IMR-90 (cell line): Measurements from ENCODE around the gene SERPINA4. TPM values are rescaled to one million over a fixed set of nuclear protein-coding genes. Genes with fewer than 3 reads are reported as not detected.

ENCODE experiments used
- ATAC-seq: fragments of 200-7000 bp; cut with Tn5 transposase; 2 replicates; pipeline ENCODE4 v1.9.1; 2020; ENCODE audit warnings: low read depth, mild to moderate bottlenecking, moderate library complexity
- BruUV-seq: library from RNA; stranded (reverse); fragments of 400-500 nt; replicated peaks from 2 replicates; lab custom pipeline; 2021; lab: Mats Ljungman, UMichigan
- CTCF ChIA-PET: fragments of 300-600 bp; formaldehyde crosslinking; extraction: SDS; loops from one replicate; lab custom pipeline; 2021; ENCODE audit warnings: antibody characterized with exemption; lab: Yijun Ruan, JAX
- POLR2A ChIA-PET: fragments of 300-600 bp; sonication (Branson Sonifier 250); formaldehyde crosslinking; loops from one replicate; lab custom pipeline; 2022; ENCODE audit warnings: antibody characterized with exemption; ENCODE audit not compliant: unreplicated experiment; lab: Charles Lee
- DNase-seq: peaks from one replicate; pipeline ENCODE4 v3.0.0; 2013
- H2AFZ ChIP-seq: replicated peaks from 2 replicates; pipeline ENCODE3; 2013; ENCODE audit warnings: low read length, mild to moderate bottlenecking; ENCODE audit not compliant: poor library complexity
- H2AK5ac ChIP-seq: 2 replicates; pipeline ENCODE4 v1.6.1; 2013; ENCODE audit warnings: low read depth, low read length, inconsistent platforms
- H2AK9ac ChIP-seq: replicated peaks from 2 replicates; pipeline ENCODE3; 2013; ENCODE audit warnings: mild to moderate bottlenecking, low read depth, low read length, moderate library complexity; ENCODE audit not compliant: poor library complexity
- H2BK120ac ChIP-seq: 2 replicates; pipeline ENCODE4 v1.6.1; 2013; ENCODE audit warnings: low read depth, low read length, inconsistent platforms
- H2BK15ac ChIP-seq: 3 replicates; pipeline ENCODE4 v1.6.1; 2013; ENCODE audit warnings: low read depth, low read length, inconsistent platforms
- H2BK20ac ChIP-seq: 2 replicates; pipeline ENCODE4 v1.6.1; 2013; ENCODE audit warnings: low read depth, mild to moderate bottlenecking, inconsistent platforms, low read length, moderate library complexity
- H2BK5ac ChIP-seq: 2 replicates; pipeline ENCODE4 v1.6.1; 2013; ENCODE audit warnings: mild to moderate bottlenecking, low read depth, low read length, inconsistent platforms; ENCODE audit not compliant: poor library complexity, severe bottlenecking
- H3K14ac ChIP-seq: replicated peaks from 2 replicates; pipeline ENCODE4 v1.6.1; 2013; ENCODE audit warnings: low read depth, low read length, inconsistent platforms
- H3K18ac ChIP-seq: 2 replicates; pipeline ENCODE4 v1.6.1; 2013; ENCODE audit warnings: low read depth, low read length, control low read depth
- H3K23ac ChIP-seq: 2 replicates; pipeline ENCODE4 v1.6.1; 2013; ENCODE audit warnings: low read depth, low read length, inconsistent platforms
- H3K27ac ChIP-seq: 2 replicates; pipeline ENCODE4 v1.5.1; 2013; ENCODE audit warnings: mild to moderate bottlenecking, control low read depth, low read length; ENCODE audit not compliant: insufficient read depth
- H3K27me3 ChIP-seq: 2 replicates; pipeline ENCODE4 v1.6.1; 2013; ENCODE audit warnings: low read length; ENCODE audit not compliant: control insufficient read depth, insufficient read depth
- H3K36me3 ChIP-seq: 2 replicates; pipeline ENCODE4 v1.6.1; 2013; ENCODE audit warnings: low read length, mixed read lengths; ENCODE audit not compliant: control insufficient read depth, insufficient read depth
- H3K4ac ChIP-seq: 2 replicates; pipeline ENCODE4 v1.6.1; 2013; ENCODE audit warnings: low read depth, low read length, inconsistent platforms
- H3K4me1 ChIP-seq: 2 replicates; pipeline ENCODE4 v1.6.1; 2013; ENCODE audit warnings: low read length, mixed read lengths; ENCODE audit not compliant: control insufficient read depth, insufficient read depth
- H3K4me2 ChIP-seq: 2 replicates; pipeline ENCODE4 v1.6.1; 2013; ENCODE audit warnings: low read depth, mild to moderate bottlenecking, control low read depth, low read length, moderate library complexity
- H3K4me3 ChIP-seq: 2 replicates; pipeline ENCODE4 v1.5.1; 2013; ENCODE audit warnings: low read depth, mild to moderate bottlenecking, control low read depth, low read length, moderate library complexity; ENCODE audit not compliant: insufficient read depth
- H3K56ac ChIP-seq: 2 replicates; pipeline ENCODE4 v1.6.1; 2013; ENCODE audit warnings: low read length, inconsistent platforms; ENCODE audit not compliant: insufficient read depth; ENCODE audit errors: extremely low read depth
- H3K79me1 ChIP-seq, 2 experiments: 2 replicates each; pipeline ENCODE4 v1.6.1; 2013; ENCODE audit warnings: low read length in 2 of 2, inconsistent platforms in 1 of 2, low read depth in 1 of 2
- H3K9ac ChIP-seq: 2 replicates; pipeline ENCODE4 v1.6.1; 2013; ENCODE audit warnings: low read depth, low read length, control low read depth
- H3K9me1 ChIP-seq: 2 replicates; pipeline ENCODE4 v1.6.1; 2013; ENCODE audit warnings: low read length, inconsistent platforms; ENCODE audit not compliant: insufficient read depth
- H3K9me3 ChIP-seq: 2 replicates; pipeline ENCODE4 v1.6.1; 2013; ENCODE audit warnings: low read length; ENCODE audit not compliant: control insufficient read depth, insufficient read depth
- H4K20me1 ChIP-seq: 2 replicates; pipeline ENCODE4 v1.6.1; 2013; ENCODE audit warnings: low read length, inconsistent platforms; ENCODE audit not compliant: insufficient read depth
- H4K5ac ChIP-seq: 2 replicates; pipeline ENCODE4 v1.6.1; 2013; ENCODE audit warnings: mild to moderate bottlenecking, low read depth, low read length, control low read depth
- H4K8ac ChIP-seq, 2 experiments: 2 replicates each; pipeline ENCODE4 v1.6.1; 2013; ENCODE audit warnings: low read depth in 2 of 2, low read length in 2 of 2, control low read depth in 1 of 2, inconsistent platforms in 1 of 2
- H4K91ac ChIP-seq: 2 replicates; pipeline ENCODE4 v1.6.1; 2013; ENCODE audit warnings: low read depth, low read length, inconsistent platforms; ENCODE audit not compliant: insufficient read depth
- CEBPB ChIP-seq: IDR thresholded peaks from 2 replicates; pipeline ENCODE4 v1.6.1; 2012; ENCODE audit warnings: low read depth, low read length, improper control_type of control experiment
- CTCF ChIP-seq: conservative IDR thresholded peaks from 2 replicates; pipeline ENCODE4 v1.5.1; 2012; ENCODE audit warnings: mild to moderate bottlenecking, low read depth, low read length, improper control_type of control experiment
- NFE2L2 ChIP-seq: fragments of 150-350 bp; IDR thresholded peaks from 2 replicates; pipeline ENCODE4 v1.6.1; 2016; ENCODE audit warnings: low read depth, mild to moderate bottlenecking, low read length
- RAD21 ChIP-seq: IDR thresholded peaks from 2 replicates; pipeline ENCODE4 v1.6.1; 2012; ENCODE audit warnings: low read length, improper control_type of control experiment
- SMC3 ChIP-seq: fragments of 150-350 bp; IDR thresholded peaks from 2 replicates; pipeline ENCODE4 v1.6.1; 2016; ENCODE audit warnings: low read depth, mild to moderate bottlenecking, antibody characterized with exemption, low read length, moderate library complexity
- WGBS, 2 experiments: methylation state at CpG; one replicate each; pipeline versions ENCODE4 v1.1.5 to v1.1.7; 2013; ENCODE audit warnings: missing lambda C conversion rate in 2 of 2; ENCODE audit not compliant: insufficient read length in 1 of 2; ENCODE audit errors: extremely low coverage in 2 of 2; 5-methylcytosine and 5-hydroxymethylcytosine counted together
- dilution Hi-C: fragments of 300-500 bp; cut with HindIII; formaldehyde crosslinking; loops from one replicate; pipeline ENCODE4 v1.14.3; 2018; ENCODE audit warnings: low sequenced_read_pairs; ENCODE audit not compliant: unreplicated experiment
- in situ Hi-C: fragments of 300-500 bp; cut with MboI; formaldehyde crosslinking; loops from 3 replicates; pipeline ENCODE4 v1.14.3; 2019; ENCODE audit warnings: low sequenced_read_pairs, inconsistent platforms, mixed read lengths
- intact Hi-C: fragments of 100-400 bp; cut with micrococcal nuclease; formaldehyde crosslinking; loops from 2 replicates; pipeline ENCODE4 v1.10.0; 2022
- polyA plus RNA-seq, 3 experiments: library from polyadenylated mRNA; depleted of rRNA; stranded (reverse); fragments of >200 nt; gene quantifications; 2 replicates each; pipeline ENCODE4 v1.2.3, GENCODE V29; 2012; ENCODE audit warnings: low replicate concordance in 1 of 3
- total RNA-seq: library from RNA; depleted of rRNA; stranded (reverse); fragments of >200 nt; gene quantifications from 2 replicates; pipeline ENCODE4 v1.2.3, GENCODE V29; 2012

Gene SERPINA4
- total and polyA plus RNA-seq, 2 of the 4 experiments (the other 2 are of a cell fraction), result not detected

GRCh38 chr14:94548999-94549985 is 11.9 kb upstream of the SERPINA4 start:
- no peak overlapping the region for H2AFZ ChIP-seq

More at GRCh38 chr14:94548999-94549985, 11.9 kb upstream of the SERPINA4 start:
- Histone ChIP-seq H3K4ac (no peak overlapping the region), H3K9ac (no peak overlapping the region), H3K4me1 (no peaks in the 10 kb centered on the region), H3K27me3 (no peaks in the 10 kb centered on the region), H4K8ac (no peak overlapping the region), H3K9me1 (no peaks in the 10 kb centered on the region), H3K27ac (no peak overlapping the region), H3K4me2 (no peak overlapping the region), H2BK20ac (no peak overlapping the region), H3K79me1 (no peaks in the 10 kb centered on the region), H3K14ac (no peak overlapping the region), H2BK5ac (no peak overlapping the region), H2BK15ac (no peak overlapping the region), H3K4me3 (no peak overlapping the region), H2BK120ac (no peak overlapping the region), H4K5ac (no peak overlapping the region), H4K20me1 (no peaks in the 10 kb centered on the region), H3K56ac (no peak overlapping the region), H4K91ac (no peak overlapping the region), H3K9me3 (0 out of 2 replicates have a peak, but pooled peaks cover 4% of the 10 kb centered on the region), H2AK9ac (no peak overlapping the region), H2AK5ac (no peak overlapping the region), H3K18ac (no peak overlapping the region), H3K36me3 (no peaks in the 10 kb centered on the region), H3K23ac (no peak overlapping the region)
- intact Hi-C loops (loop anchor here (1.0 kb wide), 1 partner anchor 132 kb away; no protein-coding TSS in a partner anchor), in situ Hi-C loops (no loop called here), dilution Hi-C loops (no loop called here)
- peak; percentile 36 for DNase-seq
- ATAC-seq, result peak; percentile 96
- no CpG with 5 or more reads among the region's 24 CpGs for WGBS, 2 experiments
- CTCF ChIA-PET, result interaction anchor here (0.6 to 1.2 kb wide), 7 partner anchors 9 to 904 kb away, joined by 3 to 5 read pairs (median 3); partner anchors contain the start of gene SERPINA4
- no TSS peak for BruUV-seq
- POLR2A ChIA-PET, result no interaction called here
- TF ChIP-seq SMC3, result peak; percentile 71
- TF ChIP-seq CEBPB, result no peak
- peak; percentile 54 for TF ChIP-seq RAD21
- no peak for TF ChIP-seq NFE2L2
- peak; percentile 69 for TF ChIP-seq CTCF
